CD4-positive, alpha-beta memory T cell (primary cell): ENCODE measurements around the gene GAB2. TPM values are rescaled to one million over a fixed set of nuclear protein-coding genes. Genes with fewer than 3 reads are reported as not detected.

Experiments
- CTCF ChIA-PET: fragments of 350-600 bp; sonication (Branson Sonifier 250); formaldehyde crosslinking; loops from one replicate; lab custom pipeline; 2021; ENCODE audit warnings: inconsistent platforms; ENCODE audit not compliant: partially characterized antibody; lab: Charles Lee
- POLR2A ChIA-PET: fragments of 350-600 bp; sonication (Branson Sonifier 250); formaldehyde crosslinking; loops from one replicate; lab custom pipeline; 2021; ENCODE audit not compliant: partially characterized antibody; lab: Charles Lee
- DNase-seq, 5 donors: peaks; one replicate each; pipeline versions ENCODE4 v3.0.0 to v3.0.0-alpha.2; 2020 to 2022; ENCODE audit warnings: mixed read lengths in 1 of 5
- H3K27ac ChIP-seq: one replicate; pipeline ENCODE4 v1.7.0; 2013; ENCODE audit warnings: low read depth, low read length
- H3K27me3 ChIP-seq: 2 replicates; pipeline ENCODE4 v1.7.0; 2013; ENCODE audit warnings: mild to moderate bottlenecking, low read length, moderate library complexity; ENCODE audit not compliant: insufficient read depth
- H3K36me3 ChIP-seq: 2 replicates; pipeline ENCODE4 v1.7.0; 2013; ENCODE audit warnings: mild to moderate bottlenecking, low read length, moderate library complexity; ENCODE audit not compliant: insufficient read depth
- H3K4me1 ChIP-seq: 2 replicates; pipeline ENCODE4 v1.7.0; 2013; ENCODE audit warnings: mild to moderate bottlenecking, low read length, moderate library complexity; ENCODE audit not compliant: insufficient read depth
- H3K4me3 ChIP-seq, 2 donors: one replicate each; pipeline ENCODE4 v1.7.0; 2013; ENCODE audit warnings: low read length in 2 of 2, mild to moderate bottlenecking in 1 of 2
- H3K9me3 ChIP-seq, 2 donors: one replicate each; pipeline ENCODE4 v1.7.0; 2013; ENCODE audit warnings: low read length in 2 of 2, control low read depth in 1 of 2; ENCODE audit not compliant: control insufficient read depth in 1 of 2
- H3K27ac Mint-ChIP-seq, 7 donors: one replicate each; pipeline ENCODE4 v1.8.0; 2020 to 2021; ENCODE audit warnings: mixed read lengths in 7 of 7, mild to moderate bottlenecking in 6 of 7, inconsistent platforms in 3 of 7, moderate library complexity in 3 of 7
- H3K27me3 Mint-ChIP-seq, 2 donors: one replicate each; pipeline ENCODE4 v1.8.0; 2020 to 2021; ENCODE audit warnings: mixed read lengths in 2 of 2
- H3K36me3 Mint-ChIP-seq, 2 donors: one replicate each; pipeline ENCODE4 v1.8.0; 2020 to 2021; ENCODE audit warnings: mixed read lengths in 2 of 2, inconsistent platforms in 1 of 2, mild to moderate bottlenecking in 1 of 2
- H3K4me1 Mint-ChIP-seq, 4 donors: one replicate each; pipeline ENCODE4 v1.8.0; 2020 to 2021; ENCODE audit warnings: mixed read lengths in 4 of 4, mild to moderate bottlenecking in 1 of 4
- H3K4me3 Mint-ChIP-seq, 8 donors: one replicate each; pipeline ENCODE4 v1.8.0; 2020 to 2021; ENCODE audit warnings: mixed read lengths in 8 of 8, mild to moderate bottlenecking in 7 of 8, moderate library complexity in 6 of 8, inconsistent platforms in 3 of 8
- H3K9me3 Mint-ChIP-seq, 8 donors: one replicate each; pipeline ENCODE4 v1.8.0; 2020 to 2021; ENCODE audit warnings: mixed read lengths in 8 of 8, mild to moderate bottlenecking in 5 of 8, inconsistent platforms in 3 of 8, moderate library complexity in 1 of 8
- intact Hi-C: fragments of 100-400 bp; cut with micrococcal nuclease; formaldehyde crosslinking; loops from one replicate; pipeline ENCODE4 v1.15.1; 2023
- polyA plus RNA-seq, 2 donors: library from polyadenylated mRNA; unstranded; fragments of 300-500 nt; fragmentation: Illumina TruSeq; gene quantifications; one replicate each; pipeline ENCODE4 v1.2.3, GENCODE V29; 2021
- total RNA-seq, 2 experiments: library from RNA; stranded (reverse); gene quantifications; one replicate each; pipeline ENCODE4 v1.2.3, GENCODE V29; 2021

GAB2 gene
- total and polyA plus RNA-seq, 4 experiments from 2014 or later: 0.05 to 6.7 (median 3.1) TPM

GRCh38 chr11:78200061-78200460 is 217.6 kb downstream of the GAB2 start:
- intact Hi-C loops: no loop called here
- H3K9me3 Mint-ChIP-seq: no peaks in the 10 kb centered on the region
- ChIA-PET CTCF (interaction anchor here (1.5 kb wide), 1 partner anchor 29 kb away, joined by 4 read pairs; no protein-coding TSS in a partner anchor), POLR2A (interaction anchor here (0.6 to 1.7 kb wide), 4 partner anchors 11 to 205 kb away, joined by 3 to 4 read pairs (median 3); partner anchors contain the start of genes INTS4, KCTD21 and USP35)
- Histone ChIP-seq H3K27me3 (no peaks in the 10 kb centered on the region), H3K36me3 (no peaks in the 10 kb centered on the region), H3K9me3 (no peaks in the 10 kb centered on the region), H3K27ac (no peak overlapping the region), H3K4me3 (no peak overlapping the region), H3K4me1 (peaks cover 39% of the 10 kb centered on the region)
- H3K27ac Mint-ChIP-seq: peak overlapping the region in 6 of 7 donors; percentile 25 to 83 (median 64)
- H3K27me3 Mint-ChIP-seq: no peaks in the 10 kb centered on the region
- H3K4me3 Mint-ChIP-seq: no peak overlapping the region
- peaks cover 14 to 17% of the 10 kb centered on the region in 2 donors for H3K36me3 Mint-ChIP-seq
- peaks cover 31 to 49% (median 34%) of the 10 kb centered on the region in 4 donors for H3K4me1 Mint-ChIP-seq
- no peak for DNase-seq

GRCh38 chr11:78199653-78200015 is 218.0 kb downstream of the GAB2 start:
- ChIA-PET CTCF (interaction anchor here (1.5 kb wide), 1 partner anchor 29 kb away, joined by 4 read pairs; no protein-coding TSS in a partner anchor), POLR2A (interaction anchor here (1.3 kb wide), 1 partner anchor 11 kb away, joined by 3 read pairs; the partner anchor contains the start of gene USP35)
- peaks cover 27 to 46% (median 35%) of the 10 kb centered on the region in 4 donors for H3K4me1 Mint-ChIP-seq
- H3K27me3 ChIP-seq: no peaks in the 10 kb centered on the region
- peaks cover 17% of the 10 kb centered on the region in 2 donors for H3K36me3 Mint-ChIP-seq
- intact Hi-C loops: no loop called here
- H3K4me1 ChIP-seq: peaks cover 37% of the 10 kb centered on the region
- H3K4me3 ChIP-seq: no peak overlapping the region
- H3K9me3 Mint-ChIP-seq: no peaks in the 10 kb centered on the region
- no peak overlapping the region for H3K27ac ChIP-seq
- no peak overlapping the region for H3K4me3 Mint-ChIP-seq
- no peak for DNase-seq
- no peaks in the 10 kb centered on the region for H3K36me3 ChIP-seq
- peak overlapping the region in 4 of 7 donors; percentile 25 to 83 (median 62) for H3K27ac Mint-ChIP-seq
- H3K27me3 Mint-ChIP-seq: no peaks in the 10 kb centered on the region
- no peaks in the 10 kb centered on the region for H3K9me3 ChIP-seq

DNA sequence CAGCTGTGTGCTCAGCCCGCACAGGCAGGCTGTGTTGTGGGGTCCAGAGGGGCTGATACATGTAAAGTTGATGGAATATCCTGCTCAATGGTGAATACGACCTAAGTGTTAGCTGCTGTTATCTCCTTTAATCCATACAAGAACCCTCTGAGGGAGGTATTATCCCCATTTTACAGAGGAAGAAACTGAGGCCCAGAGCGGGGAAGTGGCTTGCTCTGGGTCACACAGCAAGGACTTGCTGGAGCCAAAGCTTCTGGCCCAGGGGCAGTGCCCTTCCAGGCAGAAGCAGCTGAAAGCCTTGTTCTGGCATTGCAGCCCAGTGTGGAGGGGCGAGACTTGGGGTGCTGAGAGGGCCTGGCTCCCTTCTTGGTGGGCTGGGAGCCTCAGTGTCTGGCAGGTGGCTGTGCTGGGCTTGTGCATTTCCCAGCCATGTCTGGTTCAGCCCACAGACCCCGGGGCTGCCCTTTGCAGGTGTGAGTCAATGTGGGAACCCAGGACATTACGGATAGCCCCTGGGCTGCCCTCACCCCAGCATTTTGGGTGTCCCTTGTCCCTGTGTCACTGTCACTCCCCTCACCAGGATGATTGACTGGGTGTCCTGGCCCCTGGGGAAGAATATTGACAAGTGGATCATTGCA is 218.5 kb downstream of the GAB2 start:
- CTCF ChIA-PET: no interaction called here

GRCh38 chr11:78197816-78198215 is 219.8 kb downstream of the GAB2 start:
- ChIA-PET POLR2A (no interaction called here), CTCF (no interaction called here)
- Mint-ChIP-seq H3K4me3 (no peak overlapping the region), H3K27ac (peak overlapping the region in 1 of 7 donors; percentile 19), H3K36me3 (peaks cover 21 to 22% of the 10 kb centered on the region in 2 donors), H3K27me3 (no peaks in the 10 kb centered on the region), H3K9me3 (no peaks in the 10 kb centered on the region), H3K4me1 (peaks cover 29 to 47% (median 38%) of the 10 kb centered on the region in 4 donors)
- no peak overlapping the region for H3K27ac ChIP-seq
- no peaks in the 10 kb centered on the region for H3K9me3 ChIP-seq
- no peak for DNase-seq
- intact Hi-C loops: no loop called here
- H3K4me3 ChIP-seq: no peak overlapping the region
- no peaks in the 10 kb centered on the region for H3K36me3 ChIP-seq
- H3K27me3 ChIP-seq: no peaks in the 10 kb centered on the region
- H3K4me1 ChIP-seq: peaks cover 23% of the 10 kb centered on the region

More for the DNA sequence above, 218.5 kb downstream of the GAB2 start:
- Histone ChIP-seq H3K4me3 (no peak overlapping the region), H3K4me1 (peaks cover 32% of the 10 kb centered on the region), H3K36me3 (no peaks in the 10 kb centered on the region), H3K27ac (no peak overlapping the region), H3K27me3 (no peaks in the 10 kb centered on the region), H3K9me3 (no peaks in the 10 kb centered on the region)
- no peaks in the 10 kb centered on the region for H3K27me3 Mint-ChIP-seq
- no peaks in the 10 kb centered on the region for H3K9me3 Mint-ChIP-seq
- peaks cover 20 to 21% of the 10 kb centered on the region in 2 donors for H3K36me3 Mint-ChIP-seq
- peaks cover 28 to 45% (median 35%) of the 10 kb centered on the region in 4 donors for H3K4me1 Mint-ChIP-seq
- no peak overlapping the region for H3K4me3 Mint-ChIP-seq
- DNase-seq: no peak
- POLR2A ChIA-PET: interaction anchor here (1.3 kb wide), 1 partner anchor 10 kb away, joined by 3 read pairs; the partner anchor contains the start of gene USP35
- intact Hi-C loops: no loop called here
- peak overlapping the region in 3 of 7 donors; percentile 49 to 83 (median 78) for H3K27ac Mint-ChIP-seq

- peaks cover 19 to 42% (median 30%) of the 10 kb centered on the region in 4 donors for H3K4me1 Mint-ChIP-seq
Measured at GRCh38 chr11:78196661-78197091, 220.9 kb downstream of the GAB2 start.

GRCh38 chr11:78195917-78196560 is 221.6 kb downstream of the GAB2 start:
- peaks cover 16 to 41% (median 28%) of the 10 kb centered on the region in 4 donors for H3K4me1 Mint-ChIP-seq
- DNase-seq: no peak
- intact Hi-C loops: no loop called here
- peaks cover 12% of the 10 kb centered on the region for H3K4me1 ChIP-seq
- ChIA-PET POLR2A (no interaction called here), CTCF (no interaction called here)
- peaks cover 14 to 18% of the 10 kb centered on the region in 2 donors for H3K36me3 Mint-ChIP-seq
- no peaks in the 10 kb centered on the region for H3K36me3 ChIP-seq
- peak overlapping the region in 1 of 7 donors; percentile 52 for H3K27ac Mint-ChIP-seq
- no peaks in the 10 kb centered on the region for H3K27me3 ChIP-seq
- no peak overlapping the region for H3K4me3 ChIP-seq
- H3K9me3 ChIP-seq: no peaks in the 10 kb centered on the region
- H3K4me3 Mint-ChIP-seq: no peak overlapping the region
- no peaks in the 10 kb centered on the region for H3K9me3 Mint-ChIP-seq
- no peaks in the 10 kb centered on the region for H3K27me3 Mint-ChIP-seq
- H3K27ac ChIP-seq: no peak overlapping the region

More at GRCh38 chr11:78196661-78197091, 220.9 kb downstream of the GAB2 start:
- H3K4me3 Mint-ChIP-seq: no peak overlapping the region
- POLR2A ChIA-PET: no interaction called here
- Histone ChIP-seq H3K9me3 (no peaks in the 10 kb centered on the region), H3K4me3 (no peak overlapping the region), H3K27ac (no peak overlapping the region), H3K4me1 (peaks cover 16% of the 10 kb centered on the region), H3K27me3 (no peaks in the 10 kb centered on the region), H3K36me3 (no peaks in the 10 kb centered on the region)
- H3K9me3 Mint-ChIP-seq: no peaks in the 10 kb centered on the region
- peaks cover 19 to 21% of the 10 kb centered on the region in 2 donors for H3K36me3 Mint-ChIP-seq
- no peaks in the 10 kb centered on the region for H3K27me3 Mint-ChIP-seq
- CTCF ChIA-PET: no interaction called here
- intact Hi-C loops: no loop called here
- H3K27ac Mint-ChIP-seq: no peak overlapping the region
- DNase-seq: no peak

DNA sequence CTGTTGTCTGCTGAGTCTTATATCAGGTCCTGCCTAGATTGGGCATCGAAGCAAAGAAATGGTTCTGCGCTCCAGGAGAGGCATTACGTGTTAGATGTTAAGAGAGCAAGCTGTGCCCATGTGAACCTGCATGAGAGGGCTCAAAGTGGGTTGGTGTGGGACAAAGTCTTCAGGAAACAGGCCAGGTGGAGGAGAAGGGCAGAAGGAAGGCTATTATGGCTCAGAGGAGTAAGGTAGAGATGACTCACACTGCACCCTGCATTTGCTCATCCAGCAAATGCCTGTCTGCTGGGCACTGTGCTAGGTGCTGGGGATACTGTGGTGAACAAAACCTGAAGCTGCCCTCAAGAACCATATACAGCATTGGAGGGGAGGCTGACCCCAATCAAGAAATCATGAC is 223.1 kb downstream of the GAB2 start:
- peaks cover 23 to 50% (median 38%) of the 10 kb centered on the region in 4 donors for H3K4me1 Mint-ChIP-seq
- no peaks in the 10 kb centered on the region for H3K9me3 Mint-ChIP-seq
- CTCF ChIA-PET: interaction anchor here (1.2 kb wide), 1 partner anchor 34 kb away, joined by 4 read pairs; no protein-coding TSS in a partner anchor
- H3K36me3 Mint-ChIP-seq: peaks cover 12 to 13% of the 10 kb centered on the region in 2 donors
- H3K4me1 ChIP-seq: peaks cover 22% of the 10 kb centered on the region
- no peaks in the 10 kb centered on the region for H3K36me3 ChIP-seq
- H3K9me3 ChIP-seq: no peaks in the 10 kb centered on the region
- POLR2A ChIA-PET: interaction anchor here (1.3 to 2.2 kb wide), 2 partner anchors 8 to 55 kb away, joined by 3 to 11 read pairs; partner anchors contain the start of gene ALG8
- no peaks in the 10 kb centered on the region for H3K27me3 Mint-ChIP-seq
- no peak overlapping the region for H3K4me3 ChIP-seq
- peak overlapping the region in 2 of 7 donors; percentile 4 to 53 for H3K27ac Mint-ChIP-seq
- H3K4me3 Mint-ChIP-seq: no peak overlapping the region
- no peak overlapping the region for H3K27ac ChIP-seq
- DNase-seq: no peak
- no peaks in the 10 kb centered on the region for H3K27me3 ChIP-seq
- intact Hi-C loops: no loop called here
